ENCODE results near the gene PSAP. TPM values are rescaled to one million over a fixed set of nuclear protein-coding genes. Genes with fewer than 3 reads are reported as not detected.

The PSAP gene
- polyA plus RNA-seq, 3 donors from 2014 or later, result 690 to 1,091 (median 798) TPM

- peaks cover 15 to 17% of the 10 kb centered on the region in 2 donors for H3K4me1 Mint-ChIP-seq
- no peak for DNase-seq
- no peak overlapping the region for H3K4me3 Mint-ChIP-seq
- H3K9me3 Mint-ChIP-seq, result no peaks in the 10 kb centered on the region
- H3K27ac Mint-ChIP-seq, result no peak overlapping the region
- H3K36me3 Mint-ChIP-seq, result no peaks in the 10 kb centered on the region
- H3K27me3 Mint-ChIP-seq (ENCODE audit: low read depth in 3 of 3), result peaks cover 0 to 5% (median 4%) of the 10 kb centered on the region in 3 donors
Measured at GRCh38 chr10:71780156-71780555, 70.9 kb downstream of the PSAP start.

- DNase-seq, result no peak
- no peak overlapping the region for H3K4me3 Mint-ChIP-seq
Measured at GRCh38 chr10:71779641-71780040, 71.4 kb downstream of the PSAP start.

GRCh38 chr10:71778071-71778825 is 72.8 kb downstream of the PSAP start:
- no peak for DNase-seq
- H3K36me3 Mint-ChIP-seq, result no peaks in the 10 kb centered on the region
- H3K27ac Mint-ChIP-seq, result no peak overlapping the region
- H3K27me3 Mint-ChIP-seq (ENCODE audit: low read depth in 3 of 3), result peaks cover 0 to 4% (median 4%) of the 10 kb centered on the region in 3 donors
- peaks cover 29 to 30% of the 10 kb centered on the region in 2 donors for H3K4me1 Mint-ChIP-seq
- no peaks in the 10 kb centered on the region for H3K9me3 Mint-ChIP-seq
- H3K4me3 Mint-ChIP-seq, result no peak overlapping the region

More at GRCh38 chr10:71779641-71780040, 71.4 kb downstream of the PSAP start:
- H3K27me3 Mint-ChIP-seq (ENCODE audit: low read depth in 3 of 3), result peaks cover 0 to 5% (median 4%) of the 10 kb centered on the region in 3 donors
- H3K4me1 Mint-ChIP-seq, result peaks cover 17 to 19% of the 10 kb centered on the region in 2 donors
- H3K27ac Mint-ChIP-seq, result no peak overlapping the region
- H3K36me3 Mint-ChIP-seq, result no peaks in the 10 kb centered on the region
- H3K9me3 Mint-ChIP-seq, result no peaks in the 10 kb centered on the region

GRCh38 chr10:71777213-71777985 is 73.7 kb downstream of the PSAP start:
- DNase-seq, result no peak
- Mint-ChIP-seq H3K4me1 (peaks cover 31 to 34% of the 10 kb centered on the region in 2 donors), H3K9me3 (no peaks in the 10 kb centered on the region), H3K36me3 (no peaks in the 10 kb centered on the region), H3K27me3 (ENCODE audit: low read depth in 3 of 3) (peaks cover 0 to 4% (median 4%) of the 10 kb centered on the region in 3 donors), H3K27ac (peak overlapping the region in 1 of 6 donors; percentile 24), H3K4me3 (peak overlapping the region in 1 of 5 donors; percentile 1)

- no peaks in the 10 kb centered on the region for H3K9me3 Mint-ChIP-seq
- H3K27ac Mint-ChIP-seq, result peak overlapping the region in 1 of 6 donors; percentile 40
- H3K27me3 Mint-ChIP-seq (ENCODE audit: low read depth in 3 of 3), result peaks cover 0 to 5% (median 4%) of the 10 kb centered on the region in 3 donors
- no peak for DNase-seq
- H3K4me1 Mint-ChIP-seq, result peaks cover 40 to 43% of the 10 kb centered on the region in 2 donors
- H3K36me3 Mint-ChIP-seq, result no peaks in the 10 kb centered on the region
- H3K4me3 Mint-ChIP-seq, result peak overlapping the region in 1 of 5 donors; percentile 1
Measured at GRCh38 chr10:71776481-71776925, 74.5 kb downstream of the PSAP start.

- Mint-ChIP-seq H3K36me3 (no peaks in the 10 kb centered on the region), H3K9me3 (no peaks in the 10 kb centered on the region), H3K27ac (peak overlapping the region in 4 of 6 donors; percentile 84 to 96 (median 88)), H3K4me1 (peaks cover 54 to 57% of the 10 kb centered on the region in 2 donors), H3K27me3 (ENCODE audit: low read depth in 3 of 3) (peaks cover 0 to 4% (median 3%) of the 10 kb centered on the region in 3 donors), H3K4me3 (peak overlapping the region; percentile 81 to 92 (median 85))
- DNase-seq, result no peak
Measured at GRCh38 chr10:71774916-71775702, 75.9 kb downstream of the PSAP start.

- peak; percentile 95 to 96 (median 95) for DNase-seq
- H3K4me1 Mint-ChIP-seq, result peaks cover 71 to 72% of the 10 kb centered on the region in 2 donors
- H3K27ac Mint-ChIP-seq, result peak within 1 kb of the TSS; percentile 94 to 98 (median 96)
- H3K36me3 Mint-ChIP-seq, result peaks cover 0 to 7% (median 6%) of the 10 kb centered on the region in 3 donors
- no peaks in the 10 kb centered on the region for H3K9me3 Mint-ChIP-seq
- H3K4me3 Mint-ChIP-seq, result peak within 1 kb of the TSS; percentile 91 to 94 (median 92)
- peaks cover 0 to 6% (median 4%) of the 10 kb centered on the region in 3 donors for H3K27me3 Mint-ChIP-seq (ENCODE audit: low read depth in 3 of 3)
Measured at GRCh38 chr10:71773221-71773971, 77.7 kb downstream of the PSAP start, which contains the start of gene VSIR. Gene VSIR, minus strand, starts transcription at chr10:71773520. Its CDS starts 81 bp downstream, at chr10:71773439.

- peaks cover 76 to 77% of the 10 kb centered on the region in 2 donors for H3K4me1 Mint-ChIP-seq
- H3K27me3 Mint-ChIP-seq (ENCODE audit: low read depth in 3 of 3), result peaks cover 0 to 6% (median 4%) of the 10 kb centered on the region in 3 donors
- H3K27ac Mint-ChIP-seq, result peak overlapping the region; percentile 90 to 98 (median 96)
- peaks cover 0 to 7% (median 6%) of the 10 kb centered on the region in 3 donors for H3K36me3 Mint-ChIP-seq
- no peak for DNase-seq
- H3K9me3 Mint-ChIP-seq, result no peaks in the 10 kb centered on the region
- peak overlapping the region; percentile 91 to 94 (median 92) for H3K4me3 Mint-ChIP-seq
Measured at GRCh38 chr10:71772832-71773220, 78.2 kb downstream of the PSAP start.

- H3K27ac Mint-ChIP-seq, result peak overlapping the region; percentile 90 to 98 (median 96)
- peak overlapping the region; percentile 91 to 94 (median 92) for H3K4me3 Mint-ChIP-seq
- H3K36me3 Mint-ChIP-seq, result peaks cover 0 to 10% (median 6%) of the 10 kb centered on the region in 3 donors
- H3K9me3 Mint-ChIP-seq, result no peaks in the 10 kb centered on the region
- H3K27me3 Mint-ChIP-seq (ENCODE audit: low read depth in 3 of 3), result peaks cover 0 to 7% (median 5%) of the 10 kb centered on the region in 3 donors
- H3K4me1 Mint-ChIP-seq, result peaks cover 83 to 84% of the 10 kb centered on the region in 2 donors
- DNase-seq, result no peak
Measured at GRCh38 chr10:71771821-71772617, 79.0 kb downstream of the PSAP start.

- peak overlapping the region; percentile 91 to 94 (median 92) for H3K4me3 Mint-ChIP-seq
- no peak for DNase-seq
- H3K27me3 Mint-ChIP-seq (ENCODE audit: low read depth in 3 of 3), result peaks cover 0 to 13% (median 9%) of the 10 kb centered on the region in 3 donors
- H3K36me3 Mint-ChIP-seq, result peaks cover 0 to 10% (median 6%) of the 10 kb centered on the region in 3 donors
- no peaks in the 10 kb centered on the region for H3K9me3 Mint-ChIP-seq
- peaks cover 87 to 88% of the 10 kb centered on the region in 2 donors for H3K4me1 Mint-ChIP-seq
- peak overlapping the region; percentile 90 to 98 (median 96) for H3K27ac Mint-ChIP-seq
Measured at GRCh38 chr10:71771204-71771603, 79.8 kb downstream of the PSAP start.

GRCh38 chr10:71770789-71771188 is 80.3 kb downstream of the PSAP start:
- H3K9me3 Mint-ChIP-seq, result no peaks in the 10 kb centered on the region
- H3K4me3 Mint-ChIP-seq, result peak overlapping the region; percentile 91 to 94 (median 92)

GRCh38 chr10:71770255-71770654 is 80.8 kb downstream of the PSAP start:
- no peak for DNase-seq
- peaks cover 0 to 10% (median 6%) of the 10 kb centered on the region in 3 donors for H3K36me3 Mint-ChIP-seq
- peaks cover 0 to 13% (median 9%) of the 10 kb centered on the region in 3 donors for H3K27me3 Mint-ChIP-seq (ENCODE audit: low read depth in 3 of 3)
- H3K27ac Mint-ChIP-seq, result peak overlapping the region; percentile 95 to 100 (median 98)
- peak overlapping the region; percentile 91 to 94 (median 92) for H3K4me3 Mint-ChIP-seq
- peaks cover 85 to 88% of the 10 kb centered on the region in 2 donors for H3K4me1 Mint-ChIP-seq
- no peaks in the 10 kb centered on the region for H3K9me3 Mint-ChIP-seq

More at GRCh38 chr10:71770789-71771188, 80.3 kb downstream of the PSAP start:
- Mint-ChIP-seq H3K27me3 (ENCODE audit: low read depth in 3 of 3) (peaks cover 0 to 13% (median 9%) of the 10 kb centered on the region in 3 donors), H3K27ac (peak overlapping the region; percentile 90 to 98 (median 96)), H3K36me3 (peaks cover 0 to 10% (median 6%) of the 10 kb centered on the region in 3 donors), H3K4me1 (peaks cover 85 to 88% of the 10 kb centered on the region in 2 donors)
- no peak for DNase-seq
